GM15510 (cell line): ENCODE measurements around the gene PIK3IP1.

ENCODE experiments used
- POLR2A ChIP-seq: IDR thresholded peaks from 3 replicates; pipeline ENCODE4 v1.6.1; 2011; ENCODE audit warnings: borderline replicate concordance; ENCODE audit not compliant: insufficient read length; ENCODE audit errors: extremely low read depth

The PIK3IP1 gene

DNA sequence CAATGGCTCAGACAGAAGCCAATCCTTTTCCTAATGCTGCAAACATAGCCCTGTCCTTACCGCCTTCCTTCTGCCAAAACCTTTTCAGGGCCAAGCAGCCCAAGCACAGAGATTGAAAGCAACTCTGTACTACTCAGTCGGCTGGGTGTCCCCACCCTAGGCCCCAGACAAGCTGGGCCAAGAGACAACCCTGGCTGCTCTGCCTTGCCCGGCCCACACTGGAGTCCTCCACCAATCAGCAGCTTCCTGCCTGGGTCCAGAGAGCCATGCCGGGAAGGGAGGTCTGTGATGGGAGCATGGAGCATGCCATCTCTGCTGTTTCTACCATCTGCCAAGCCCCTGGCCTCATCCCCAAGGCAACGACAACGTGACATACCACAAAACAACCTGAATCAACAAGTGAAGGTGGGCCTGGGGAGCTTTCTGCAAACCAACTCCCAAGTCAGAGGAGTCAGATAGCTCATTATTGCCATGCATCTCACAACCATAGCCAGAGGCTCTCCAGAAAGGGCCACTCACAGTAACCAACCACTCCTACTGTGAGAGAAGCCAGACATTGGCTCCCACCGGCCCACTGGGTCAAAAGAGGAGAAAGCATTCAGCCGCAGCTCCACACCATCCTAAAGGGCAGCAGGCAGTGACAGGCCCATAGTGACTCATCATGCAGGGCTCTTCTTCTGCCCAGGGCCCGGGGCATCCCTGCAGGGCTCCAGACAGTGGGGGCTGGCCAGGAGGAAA is 35.7 kb upstream of the PIK3IP1 start:
- no peak for TF ChIP-seq POLR2A

DNA sequence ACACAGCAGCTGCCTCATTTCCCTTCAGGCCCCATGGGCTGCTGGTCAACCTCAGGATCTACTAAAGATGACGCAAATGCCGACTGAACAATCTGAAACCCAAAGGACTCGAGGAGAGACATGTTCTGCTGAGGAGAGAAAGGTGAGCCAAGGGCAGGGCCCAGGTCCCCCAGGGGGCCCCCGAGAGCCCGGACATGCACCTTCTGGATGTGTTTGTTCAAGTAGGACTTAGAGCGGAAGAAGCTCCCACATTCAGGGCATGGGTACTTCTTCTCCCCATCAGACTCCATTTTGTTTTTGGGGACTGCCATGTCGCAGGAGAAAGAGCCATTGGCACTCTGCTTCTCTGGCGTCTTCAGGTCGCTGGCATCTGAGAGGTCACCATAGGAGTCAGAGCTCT is 34.6 kb upstream of the PIK3IP1 start:
- no peak for TF ChIP-seq POLR2A

DNA sequence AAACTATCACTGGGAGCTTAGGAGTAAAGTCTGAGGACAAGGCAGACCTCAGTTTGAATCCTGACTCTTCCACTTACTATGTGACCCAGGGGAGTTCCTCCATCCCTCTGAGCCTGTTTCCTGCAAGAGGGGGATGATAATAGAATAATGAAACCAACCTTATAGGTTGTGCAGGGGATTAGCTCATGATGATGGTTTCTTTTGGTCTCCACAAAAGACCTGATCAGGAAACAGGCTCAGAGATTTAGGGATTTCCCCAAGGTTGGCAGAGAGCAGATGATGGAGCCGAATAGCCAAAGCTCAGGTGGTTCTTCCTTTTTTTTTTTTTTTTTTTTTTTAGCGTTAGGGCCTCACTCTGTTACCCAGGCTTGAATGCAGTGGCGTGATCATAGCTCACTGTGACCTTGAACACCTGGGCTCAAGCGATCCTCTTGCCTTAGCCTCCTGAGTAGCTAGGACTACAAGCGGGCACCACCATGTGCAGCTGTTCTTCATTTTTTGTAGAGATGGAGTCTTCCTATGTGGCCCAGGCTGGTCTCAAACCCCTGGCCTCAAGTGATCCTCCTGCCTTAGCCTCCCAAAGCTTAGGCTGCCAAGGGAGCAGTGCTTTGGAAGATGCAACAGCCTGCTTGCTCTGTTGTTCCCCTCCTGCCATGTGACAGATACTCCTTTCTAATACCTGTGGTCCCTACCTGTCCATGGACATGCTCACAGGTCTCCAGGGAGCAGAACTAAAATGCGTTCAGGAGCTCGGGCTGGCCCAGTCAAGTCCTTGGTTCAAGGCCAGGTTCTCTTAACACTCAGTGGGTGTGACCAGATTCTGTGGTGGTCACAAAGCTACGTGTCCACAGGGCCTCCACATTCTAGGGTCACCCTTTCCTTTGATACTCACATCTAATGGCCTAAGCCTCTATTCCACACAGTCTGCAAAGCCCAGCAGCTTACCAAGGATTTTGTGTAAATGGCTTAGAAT is 31.6 kb upstream of the PIK3IP1 start:
- TF ChIP-seq POLR2A: no peak

DNA sequence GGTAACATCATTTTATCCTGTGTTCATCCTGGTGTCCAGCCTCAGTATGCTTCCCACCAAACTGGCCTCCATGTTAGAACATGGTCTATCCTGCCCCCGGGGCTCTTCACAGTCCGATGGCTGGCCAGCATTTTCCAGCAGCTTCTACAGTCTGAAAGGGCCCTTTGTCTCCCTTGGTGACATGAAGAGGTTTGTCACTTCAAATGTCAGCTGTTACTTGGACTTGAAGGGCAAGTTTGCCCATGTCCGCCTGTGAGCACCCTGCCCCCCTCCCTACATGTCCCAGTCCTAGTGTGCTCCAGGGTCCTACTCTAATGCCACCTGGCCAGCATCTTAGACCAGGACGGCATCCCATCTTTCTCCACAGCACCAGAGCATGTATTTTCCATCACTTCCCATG is 29.1 kb upstream of the PIK3IP1 start:
- no peak for TF ChIP-seq POLR2A

DNA sequence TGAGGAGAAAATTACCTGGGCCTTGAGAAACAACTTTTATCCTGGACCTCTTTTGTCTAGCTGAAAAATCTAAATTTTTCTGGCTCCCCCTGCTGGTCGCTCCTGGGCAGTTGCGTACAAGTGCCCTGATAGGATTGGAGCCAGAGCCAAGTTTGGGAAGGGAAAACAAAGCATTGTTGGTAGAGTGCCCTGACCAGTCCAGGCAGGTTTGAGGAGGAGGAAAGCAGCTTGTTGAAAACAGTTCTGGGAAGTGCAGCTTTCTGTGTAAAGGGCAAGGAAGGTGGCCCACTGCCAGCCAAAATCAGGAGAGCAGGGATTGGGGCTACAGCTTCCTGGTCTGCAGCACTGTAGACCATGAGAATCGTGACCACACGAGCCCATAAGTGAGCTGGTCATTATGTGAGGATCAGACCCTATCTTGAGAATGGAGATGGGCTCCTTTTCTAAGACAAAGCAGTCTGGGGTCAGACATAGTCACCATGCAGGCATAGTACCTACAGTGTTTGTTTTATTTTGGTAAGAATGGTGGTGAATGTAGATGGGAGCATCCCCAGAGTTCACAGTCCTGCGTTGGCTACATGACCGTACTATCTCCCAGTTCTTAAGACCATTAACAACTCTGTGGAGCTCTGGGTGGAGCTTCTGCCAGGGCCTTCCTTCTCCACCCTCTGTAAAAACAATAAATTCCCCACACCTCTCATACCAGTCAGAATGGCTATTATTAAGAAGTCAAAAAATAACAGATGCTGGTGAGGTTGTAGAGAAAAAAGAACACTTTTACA is 21.3 kb upstream of the PIK3IP1 start:
- TF ChIP-seq POLR2A: no peak

DNA sequence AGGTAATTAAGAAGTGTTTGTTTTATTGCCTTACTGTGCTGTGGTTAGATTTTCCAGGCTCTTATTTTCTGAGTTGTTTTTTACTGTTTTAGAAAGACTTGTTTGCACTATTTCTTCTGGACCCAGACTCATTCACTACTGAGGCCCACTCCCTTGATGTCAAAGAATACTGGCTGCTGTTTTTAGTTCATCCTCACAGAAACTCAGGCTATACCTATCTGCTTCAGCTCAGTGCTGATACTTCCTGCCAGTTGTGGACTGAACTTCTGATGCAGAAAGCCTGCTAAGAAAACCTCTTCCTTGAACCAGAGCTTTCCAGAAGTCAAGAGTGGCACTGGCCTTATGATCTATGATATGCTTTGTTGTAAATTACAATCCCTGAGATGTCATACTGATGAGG is 15.9 kb upstream of the PIK3IP1 start:
- no peak for TF ChIP-seq POLR2A

DNA sequence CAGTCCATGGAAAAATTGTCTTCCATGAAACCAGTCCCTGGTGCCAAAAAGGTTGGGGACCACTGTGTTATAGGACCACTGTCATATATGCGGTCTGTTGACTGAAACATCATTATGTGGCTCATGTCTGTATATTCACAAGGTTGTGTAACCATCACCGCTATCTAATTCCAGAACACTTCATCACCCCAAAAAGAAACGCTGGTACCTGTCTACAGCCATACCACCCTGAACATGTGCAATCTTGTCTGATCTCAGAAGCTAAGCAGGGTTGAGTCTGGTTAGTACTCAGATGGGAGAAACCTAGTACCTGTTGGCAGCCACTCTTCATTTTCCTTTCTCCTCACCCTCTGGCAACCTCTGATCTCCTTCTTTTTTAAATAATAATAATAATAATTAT is 12.9 kb upstream of the PIK3IP1 start:
- TF ChIP-seq POLR2A: no peak

DNA sequence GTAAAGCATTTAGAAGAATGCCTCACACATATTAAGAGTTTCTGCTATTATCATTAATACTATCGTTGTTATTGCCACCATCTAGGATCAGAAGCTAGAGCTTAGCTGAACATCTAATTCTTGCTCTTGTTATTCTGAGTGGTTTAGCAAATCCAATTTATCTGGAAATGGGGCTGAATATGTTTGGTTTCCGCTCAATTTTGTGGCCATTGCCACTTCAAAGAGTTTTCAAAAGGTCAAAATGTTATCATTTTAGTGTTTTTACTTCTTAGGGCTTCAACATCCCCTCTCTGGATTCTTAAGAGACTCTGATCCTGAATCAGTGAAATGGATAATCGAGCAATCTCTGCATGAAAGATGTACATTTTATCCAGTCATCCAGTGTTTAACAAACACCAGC is 10.2 kb upstream of the PIK3IP1 start:
- no peak for TF ChIP-seq POLR2A

DNA sequence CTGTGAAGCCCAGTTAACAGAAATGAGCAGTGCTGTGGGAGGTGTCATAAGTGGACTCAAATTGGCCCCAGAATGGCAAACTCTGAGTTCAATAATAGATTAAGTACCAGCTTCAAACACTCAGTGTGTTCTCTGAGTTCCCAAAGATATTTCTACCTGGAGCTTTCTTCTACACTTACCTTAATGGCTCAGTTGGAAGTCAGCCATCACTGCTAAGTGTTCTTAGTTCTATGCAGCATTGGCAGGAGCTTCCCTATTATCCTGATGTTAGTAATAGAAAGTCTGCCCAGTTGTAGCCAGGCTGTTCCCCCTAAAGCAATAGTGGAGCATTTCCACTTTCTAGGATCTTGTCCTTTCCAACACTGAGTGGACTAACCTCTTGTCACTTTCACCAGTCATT is 9.7 kb upstream of the PIK3IP1 start:
- TF ChIP-seq POLR2A: no peak

DNA sequence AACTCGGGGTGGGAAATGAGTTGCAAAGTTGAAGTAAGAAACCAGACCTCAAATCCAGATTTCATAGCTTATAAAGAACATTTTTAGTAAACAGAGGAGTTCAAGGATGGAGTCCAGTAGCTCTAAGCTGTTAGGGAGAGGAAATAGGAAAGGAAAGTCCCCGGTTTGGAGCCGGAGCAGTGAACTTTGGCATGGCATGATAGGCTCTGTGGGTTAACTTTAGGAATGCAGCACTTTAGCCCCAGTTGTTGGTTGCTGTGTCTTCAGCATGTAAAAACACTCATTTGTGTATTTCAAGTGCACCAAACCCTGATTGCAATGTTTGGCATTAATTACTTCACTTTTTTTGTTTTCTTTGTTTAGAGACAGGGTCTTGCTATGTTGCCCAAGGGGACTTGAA is 8.6 kb upstream of the PIK3IP1 start:
- TF ChIP-seq POLR2A: no peak

DNA sequence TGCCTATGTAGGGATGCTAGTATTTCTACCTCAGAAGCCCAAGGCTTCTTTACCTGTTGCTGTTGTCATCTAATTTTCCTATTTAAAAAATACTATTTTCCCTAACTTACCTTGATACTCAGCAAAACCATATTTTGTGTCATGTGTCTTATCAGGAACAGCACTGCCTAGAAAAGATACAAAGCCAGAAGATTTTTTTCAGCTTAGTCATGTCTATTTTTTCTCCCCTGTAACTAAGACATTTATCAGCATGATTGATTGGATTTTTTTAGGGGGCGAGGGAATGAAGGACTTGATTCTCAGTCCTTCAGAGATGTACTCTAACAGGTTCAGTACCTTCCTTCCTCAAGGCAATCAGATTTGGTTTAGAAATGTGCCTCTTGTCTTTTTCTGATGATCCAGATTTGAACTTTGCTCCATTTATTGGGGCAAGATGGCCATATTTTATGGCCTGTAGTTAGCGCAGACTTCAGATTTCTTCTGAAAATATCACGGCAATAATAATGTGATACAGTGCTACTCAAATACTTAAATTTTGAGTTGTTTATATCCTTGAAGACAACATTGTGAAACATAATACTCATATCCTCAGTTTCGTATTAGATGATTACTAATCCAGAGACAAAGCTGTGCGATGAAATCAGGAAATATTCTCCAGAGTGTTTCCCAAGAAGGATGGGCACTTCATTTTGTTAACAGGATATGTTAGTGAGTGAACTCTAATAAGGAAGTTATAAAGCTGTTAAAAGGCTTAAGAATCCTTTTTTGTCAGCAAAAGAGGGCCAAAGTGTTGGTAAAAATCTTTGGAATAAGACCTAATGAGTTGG is 3.8 kb upstream of the PIK3IP1 start:
- no peak for TF ChIP-seq POLR2A

DNA sequence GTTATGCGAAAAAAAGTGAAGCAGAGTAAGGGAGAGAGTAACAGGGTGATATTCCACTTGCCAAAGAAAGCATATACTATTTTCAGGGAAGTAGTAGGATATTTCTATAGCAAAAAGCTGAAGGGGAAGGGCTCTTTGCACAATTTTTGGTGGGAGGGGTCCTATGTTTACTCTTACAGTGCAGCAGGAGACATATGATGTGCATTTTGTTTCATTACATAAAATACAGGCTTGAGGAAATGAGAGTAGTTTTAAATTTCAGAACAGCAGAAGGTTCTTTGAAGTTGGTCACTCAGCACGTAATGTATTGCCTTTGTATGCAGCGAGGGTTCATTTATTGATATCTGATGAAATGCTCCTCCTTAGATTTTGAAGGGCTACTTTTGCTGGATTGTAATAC is 3.1 kb upstream of the PIK3IP1 start:
- no peak for TF ChIP-seq POLR2A

DNA sequence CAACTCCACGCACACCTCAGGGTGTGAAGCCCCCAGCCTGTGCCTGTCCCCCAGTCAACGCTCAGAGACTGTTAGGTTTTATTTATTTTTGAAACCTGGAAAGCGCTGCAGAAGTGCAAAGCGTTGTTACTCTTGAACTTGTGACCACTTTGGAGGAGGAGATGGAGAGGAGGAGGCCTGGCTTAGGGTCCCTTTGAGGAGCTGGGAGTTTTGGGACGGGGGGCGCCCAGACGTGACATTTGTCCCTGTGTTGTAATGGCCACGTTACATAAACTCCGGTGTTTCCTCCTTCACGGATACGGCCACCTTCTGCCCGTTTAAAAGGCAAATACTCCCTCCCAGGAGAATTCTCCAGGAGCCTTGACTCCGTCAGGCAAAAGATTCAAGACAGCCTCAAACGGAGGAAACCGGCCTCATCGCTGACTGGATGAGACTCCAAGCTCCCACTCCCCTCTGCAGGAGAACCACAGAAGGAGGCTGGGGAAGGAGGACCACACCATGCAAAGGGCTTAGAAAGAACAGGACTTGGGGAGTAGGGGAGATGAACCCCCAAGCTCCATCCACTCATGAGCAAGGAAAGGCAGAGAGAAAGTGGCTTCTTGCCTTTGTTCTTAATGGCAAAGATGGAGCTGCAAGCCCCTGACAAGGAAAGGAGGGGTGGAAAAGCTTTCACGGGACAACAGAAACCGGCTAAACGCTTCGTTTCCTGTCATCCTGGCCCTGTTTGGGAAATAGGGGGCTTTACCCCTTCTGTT is 630 bp downstream of the PIK3IP1 start:
- TF ChIP-seq POLR2A: no peak
